GM21737 (cell line): ENCODE data around the gene PSME3IP1.

Source experiments
- ATAC-seq: cut with Tn5 transposase; IDR thresholded peaks from one replicate; pipeline ENCODE4 v1.9.1; 2021; ENCODE audit warnings: mild to moderate bottlenecking, moderate library complexity; ENCODE audit not compliant: unreplicated experiment

The PSME3IP1 gene

DNA sequence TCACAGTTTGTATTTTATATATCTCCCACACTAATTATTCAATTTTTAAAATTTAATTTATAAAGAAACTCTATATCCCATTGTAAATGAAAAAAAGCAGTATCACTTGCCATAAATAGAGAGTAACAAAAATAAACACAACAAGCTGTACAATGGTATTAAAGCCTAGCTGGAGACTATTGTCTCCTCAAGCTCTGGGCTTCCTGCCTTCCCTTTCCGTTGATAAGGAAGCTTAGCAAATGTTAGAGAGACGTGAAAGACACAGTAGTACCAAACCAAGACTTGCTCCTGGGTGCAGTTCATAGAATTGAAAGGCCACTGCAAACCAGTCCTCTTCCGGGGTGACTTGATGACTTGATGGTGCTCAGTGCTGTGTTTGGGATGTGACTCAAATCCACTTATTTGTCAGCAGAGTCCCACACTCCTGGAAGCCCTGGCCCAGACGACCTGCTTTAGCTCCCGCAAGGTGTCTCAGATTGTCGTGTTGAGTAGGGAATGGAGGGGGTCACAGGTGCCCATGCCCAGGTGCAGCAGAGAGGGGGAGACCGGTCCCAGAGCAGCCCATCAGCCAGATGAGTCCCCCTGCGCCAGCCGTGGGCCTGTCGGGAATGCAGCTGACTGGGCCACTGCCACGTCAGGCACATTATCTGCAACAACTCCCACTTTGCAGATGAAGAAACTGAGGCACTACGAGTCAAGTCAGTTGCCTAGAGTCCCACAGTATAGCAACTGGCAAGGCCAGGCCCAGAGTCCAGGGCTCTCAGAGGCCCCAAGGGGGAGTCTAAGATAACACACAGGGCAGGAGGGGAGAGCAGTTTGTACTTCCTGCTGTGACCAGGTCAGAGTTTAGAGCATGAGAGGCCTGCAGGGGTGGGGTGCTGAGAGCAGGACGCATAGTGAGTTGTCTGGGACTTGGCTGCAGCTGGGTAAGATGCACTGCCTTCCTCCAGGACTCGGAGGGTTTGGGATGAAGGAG, 40.5 kb downstream of the PSME3IP1 start:
- no peak for ATAC-seq

DNA sequence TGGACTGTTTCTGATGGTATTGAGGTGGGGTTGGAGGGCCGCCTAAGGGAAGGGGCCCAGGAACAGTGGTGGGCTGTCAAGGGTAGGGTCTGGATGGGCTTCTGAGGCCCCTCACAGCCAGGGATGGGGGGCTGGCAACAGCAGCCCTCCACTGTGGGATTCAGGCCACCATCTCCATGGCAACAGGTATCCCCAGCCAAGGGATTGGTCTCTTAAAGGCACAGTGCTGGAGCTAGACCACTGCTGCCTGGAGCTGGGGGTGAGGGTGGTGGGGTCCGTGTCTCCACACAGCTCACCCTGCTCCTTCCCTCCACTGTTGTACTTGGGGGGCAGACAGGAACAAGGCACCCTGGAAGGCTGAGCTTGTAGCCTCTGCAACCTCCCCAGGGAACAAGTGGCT, 41.8 kb downstream of the PSME3IP1 start:
- no peak for ATAC-seq

DNA sequence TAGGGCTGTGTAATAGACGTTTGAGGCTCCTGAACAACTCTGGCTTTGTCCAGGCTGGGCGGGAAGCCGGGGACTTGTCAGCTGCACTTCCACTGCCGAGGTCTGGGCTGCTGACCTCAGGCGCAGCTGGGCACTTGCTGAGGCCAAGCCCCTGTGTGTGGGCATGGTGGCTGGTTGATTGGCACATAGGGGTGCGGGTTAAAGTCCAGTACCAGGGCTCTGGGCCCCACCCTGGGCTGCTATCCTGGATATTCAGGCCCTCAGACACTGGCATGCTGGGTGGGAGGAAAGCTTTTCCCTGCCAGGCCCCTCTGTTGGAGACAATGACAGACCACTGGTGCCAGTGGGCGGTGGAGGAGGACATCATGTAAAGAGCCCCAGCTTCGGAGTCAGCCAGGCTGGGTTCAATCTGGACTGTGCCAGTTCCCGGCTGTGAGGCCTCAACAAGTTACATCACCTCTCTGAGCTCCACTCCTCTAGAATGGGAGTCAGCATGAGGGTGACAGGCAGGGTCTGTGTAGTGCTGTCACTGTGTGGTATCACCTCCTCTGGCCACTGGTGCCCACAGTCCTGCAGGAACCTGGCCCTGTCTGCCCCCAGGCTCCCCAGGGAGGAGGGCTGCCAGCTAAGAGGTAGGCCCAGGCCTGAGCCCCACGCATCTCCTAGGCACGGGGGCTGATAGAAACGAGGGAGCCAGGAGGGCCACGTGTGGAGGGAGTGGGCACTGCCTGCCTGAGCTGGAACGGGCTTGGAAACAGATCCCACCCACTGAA, 42.5 kb downstream of the PSME3IP1 start:
- ATAC-seq, result no peak

DNA sequence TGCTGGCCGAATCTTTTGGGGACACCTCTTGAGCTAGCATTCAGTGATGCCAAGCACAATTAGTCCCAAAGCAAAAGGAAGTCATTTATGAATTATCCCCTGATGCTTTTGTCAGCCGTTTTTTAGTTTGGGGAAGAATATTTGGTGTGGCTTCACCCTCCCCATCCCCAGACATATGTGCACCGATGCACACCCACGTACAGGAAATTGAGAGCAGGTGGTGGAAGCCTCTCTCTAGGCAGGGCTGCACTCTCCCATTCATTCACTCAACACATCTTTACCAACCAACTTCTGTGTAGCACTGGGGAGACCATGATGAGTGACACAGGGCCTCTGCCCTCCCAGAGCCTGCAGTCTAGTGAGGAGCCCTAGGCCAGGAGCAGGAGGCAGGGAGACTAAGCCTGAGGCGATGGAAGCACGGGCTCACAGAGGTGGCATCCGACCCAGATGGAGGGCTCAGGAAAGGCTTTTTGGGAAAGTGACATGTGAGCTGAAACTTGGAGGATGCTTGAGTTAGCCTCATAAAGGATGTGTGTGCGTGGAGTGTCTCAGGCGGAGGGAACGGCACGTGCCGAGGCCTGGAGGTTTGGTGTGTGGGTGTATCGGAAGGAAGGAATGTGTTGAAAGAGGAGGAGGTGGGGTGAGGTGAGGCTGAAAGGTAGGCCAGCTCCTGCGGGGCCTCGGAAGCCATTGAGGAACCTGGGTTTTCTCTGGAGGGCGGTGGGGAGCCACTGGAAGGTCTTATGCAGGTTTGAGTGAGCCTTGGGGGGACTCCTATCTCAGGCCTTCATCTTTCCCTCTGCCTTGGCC, 43.8 kb downstream of the PSME3IP1 start:
- ATAC-seq, result no peak

DNA sequence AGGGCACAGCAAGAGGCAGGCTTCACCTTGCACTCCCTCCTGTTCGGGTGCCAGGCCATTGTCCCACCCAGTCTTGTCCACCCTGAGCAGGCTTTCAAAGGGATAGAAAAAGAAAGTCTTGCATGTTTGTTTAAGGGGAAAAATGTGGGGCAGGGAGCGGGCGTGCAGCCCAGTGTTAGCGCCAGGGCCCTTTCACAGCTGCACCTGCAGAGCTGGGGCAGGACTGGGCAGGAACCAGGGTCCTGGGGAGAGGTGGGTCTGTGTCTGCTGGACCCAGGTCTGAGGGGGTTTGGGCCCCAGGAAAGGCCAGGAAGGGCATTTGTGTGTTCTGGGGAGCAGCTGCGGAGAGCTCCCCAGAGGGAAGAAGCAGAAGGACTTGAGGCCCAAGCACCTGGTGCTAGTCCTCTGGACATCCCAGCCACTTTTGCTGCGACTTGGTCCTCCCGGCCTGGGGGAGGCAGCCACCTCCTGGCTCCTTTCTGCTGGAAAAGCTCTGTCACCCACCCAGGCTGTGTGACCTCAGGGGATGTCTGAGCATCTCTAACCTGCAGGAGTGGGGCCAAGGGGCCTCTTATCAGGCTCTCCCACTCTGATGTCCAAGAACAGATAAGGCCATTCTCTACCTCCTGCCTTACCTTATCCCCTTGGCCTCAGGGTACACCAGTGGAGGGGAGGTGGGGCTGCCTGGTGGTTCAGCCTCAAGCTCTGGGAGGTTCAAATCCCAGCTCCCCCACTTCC, 44.7 kb downstream of the PSME3IP1 start:
- ATAC-seq, result no peak

DNA sequence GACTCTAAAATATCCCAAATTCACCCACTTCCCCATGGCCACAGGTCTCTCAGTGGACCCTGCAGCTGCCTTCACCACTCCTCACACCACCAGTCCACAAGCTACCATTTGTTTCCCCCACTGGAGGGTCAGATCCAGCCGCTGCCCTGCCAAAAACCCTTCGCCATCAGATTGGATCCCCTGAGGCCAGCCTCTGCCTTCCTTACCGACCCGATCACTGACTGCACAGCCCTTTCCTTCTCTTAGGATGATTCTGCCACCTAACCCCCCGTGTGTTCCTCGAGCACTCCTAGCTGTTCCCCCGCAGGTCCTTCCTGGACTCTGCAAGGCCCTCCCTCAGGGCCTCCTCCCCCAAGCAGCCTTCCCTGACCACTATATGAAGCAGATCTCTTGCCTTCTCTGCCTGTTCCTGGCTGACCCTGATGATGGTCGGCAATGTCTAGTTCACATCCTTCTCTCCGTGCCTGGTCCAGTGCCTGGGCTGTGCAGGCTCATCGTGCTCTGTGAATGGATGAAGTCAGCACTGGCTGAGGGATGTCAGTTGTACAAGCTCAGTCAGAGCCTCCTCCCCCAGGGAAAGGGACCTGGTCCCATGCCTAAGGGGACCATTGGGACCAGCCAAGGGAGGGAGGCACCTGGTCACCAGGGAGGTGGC, 47.4 kb downstream of the PSME3IP1 start:
- no peak for ATAC-seq

DNA sequence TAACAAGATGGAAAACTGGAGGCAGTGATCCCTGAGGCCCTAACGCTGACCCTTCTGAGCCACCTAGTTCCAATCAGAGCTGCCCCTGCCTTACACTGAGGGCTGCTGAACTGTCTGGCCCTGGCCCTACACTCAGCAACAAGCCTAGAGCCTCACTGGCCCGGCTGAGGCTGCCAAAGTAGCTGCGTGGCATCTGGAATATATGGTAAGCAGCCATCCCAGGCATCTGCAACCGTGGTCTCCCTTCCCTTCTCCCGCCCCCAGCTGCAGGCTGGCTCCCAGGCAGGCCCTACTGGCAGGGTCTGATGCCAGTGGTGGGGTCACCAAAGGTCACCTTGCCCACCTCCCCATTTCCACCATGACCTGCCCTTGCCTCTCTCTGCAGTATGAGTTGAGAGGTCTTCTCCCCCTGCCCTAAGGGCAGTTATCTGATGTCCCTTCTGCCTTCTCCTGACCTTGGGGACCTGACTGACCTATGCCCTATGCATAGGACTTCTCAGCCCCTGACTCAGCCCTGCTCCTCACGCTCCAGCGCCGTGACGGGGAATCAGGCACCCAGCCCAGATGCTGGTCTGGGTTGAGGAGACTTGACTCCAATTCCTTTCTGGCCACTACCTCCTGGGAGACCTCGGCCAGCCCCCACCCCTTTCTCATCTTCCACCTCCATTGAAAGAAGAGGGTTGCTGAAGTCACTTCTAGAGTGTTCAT, 48.1 kb downstream of the PSME3IP1 start:
- ATAC-seq, result no peak

DNA sequence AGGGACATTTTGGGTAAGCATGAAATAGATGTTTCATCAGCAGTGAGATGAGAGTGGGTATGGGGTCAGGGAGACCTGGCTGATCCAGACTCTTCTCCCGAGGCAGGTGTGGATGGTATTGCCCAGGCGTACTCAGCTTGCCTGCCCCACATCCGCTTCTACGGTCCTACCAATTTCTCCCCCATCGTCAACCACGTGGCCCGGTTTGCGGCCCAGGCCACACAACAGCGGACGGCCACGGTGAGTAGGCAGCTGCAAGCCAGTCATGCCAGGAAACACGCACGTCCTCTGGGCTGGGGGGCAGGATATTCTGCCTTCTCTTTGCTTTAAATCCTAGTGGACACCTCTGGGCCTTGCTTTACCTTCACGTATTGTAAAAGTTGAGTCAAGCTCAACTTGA, 48.8 kb downstream of the PSME3IP1 start:
- no peak for ATAC-seq

DNA sequence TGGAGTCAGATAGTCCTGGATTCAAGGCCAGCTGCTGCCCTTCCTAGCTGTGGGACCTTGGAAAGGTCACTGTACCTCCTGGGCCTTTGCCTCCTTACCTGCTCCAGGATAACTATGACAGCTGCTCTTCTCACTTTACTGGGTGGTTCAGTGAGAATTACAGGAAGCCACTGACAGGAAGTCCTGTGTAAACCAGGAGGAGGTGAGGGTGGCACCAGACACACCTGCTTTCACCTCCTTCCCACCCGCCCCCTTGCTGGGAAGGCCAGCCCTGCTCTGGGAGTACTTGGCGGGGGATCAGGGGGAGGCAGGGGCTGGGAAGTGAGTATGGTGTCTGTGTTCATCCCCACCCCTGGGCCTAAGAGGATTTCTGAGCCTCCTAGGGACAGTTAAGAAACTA, 50.9 kb downstream of the PSME3IP1 start:
- no peak for ATAC-seq

DNA sequence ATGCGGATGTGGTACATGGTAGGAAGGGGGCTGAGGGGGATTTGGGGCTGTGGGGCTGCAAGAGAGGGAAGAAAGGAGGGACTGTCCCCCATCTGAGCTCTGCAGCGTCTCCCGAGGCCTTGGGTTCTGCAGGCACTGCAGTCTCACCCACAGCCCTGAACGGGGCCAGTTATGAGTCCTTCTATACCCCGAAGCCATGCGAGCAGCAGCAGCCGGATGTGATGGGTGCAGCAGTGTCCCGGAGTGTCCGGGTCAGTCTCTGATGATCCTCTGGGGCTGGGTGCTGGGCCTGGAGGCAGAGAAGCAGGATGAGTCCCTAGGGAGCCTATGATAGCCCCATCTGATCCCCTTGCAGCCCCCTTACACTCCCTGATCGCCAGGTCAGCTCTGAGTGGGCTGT, 52.0 kb downstream of the PSME3IP1 start:
- ATAC-seq, result no peak

DNA sequence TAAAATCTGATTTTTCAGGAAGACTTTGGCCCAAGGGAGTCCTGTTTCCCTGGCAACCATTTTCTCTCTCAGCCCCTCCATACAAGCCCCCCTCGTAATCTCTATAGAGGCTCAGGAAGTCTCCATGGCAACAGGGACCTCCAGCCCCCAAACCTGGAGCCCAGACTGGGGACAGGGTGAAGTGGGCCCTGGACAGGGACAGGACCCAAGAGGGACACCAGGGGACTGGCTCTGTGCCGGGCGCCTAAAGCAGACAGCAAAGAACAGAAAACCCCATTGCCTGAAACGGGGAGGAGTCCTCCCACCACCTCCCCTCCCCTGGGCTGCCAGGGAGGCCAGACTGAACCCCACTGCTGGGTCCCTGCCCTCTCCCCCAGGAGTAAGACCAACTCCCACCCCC, 52.8 kb downstream of the PSME3IP1 start:
- no peak for ATAC-seq

DNA sequence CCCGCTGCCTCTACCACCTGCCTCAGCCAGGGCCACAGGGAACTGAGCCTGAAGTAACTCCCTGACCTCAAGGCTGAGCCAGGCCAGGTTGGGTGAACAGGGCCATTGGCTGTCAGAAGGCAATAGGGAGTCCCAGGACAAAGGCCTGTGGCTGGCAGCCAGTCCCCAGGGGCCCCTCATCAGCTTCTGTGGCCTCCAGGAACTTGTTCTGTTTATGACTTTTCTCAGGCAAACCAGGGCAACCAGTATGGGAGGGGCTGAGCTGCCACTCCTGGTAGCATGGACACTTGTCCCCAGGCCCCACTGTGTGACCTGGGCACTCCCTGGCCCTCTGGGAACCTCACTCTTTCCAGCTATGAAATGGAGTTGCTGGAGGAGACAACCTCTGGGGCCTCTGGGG, 53.4 kb downstream of the PSME3IP1 start:
- no peak for ATAC-seq

DNA sequence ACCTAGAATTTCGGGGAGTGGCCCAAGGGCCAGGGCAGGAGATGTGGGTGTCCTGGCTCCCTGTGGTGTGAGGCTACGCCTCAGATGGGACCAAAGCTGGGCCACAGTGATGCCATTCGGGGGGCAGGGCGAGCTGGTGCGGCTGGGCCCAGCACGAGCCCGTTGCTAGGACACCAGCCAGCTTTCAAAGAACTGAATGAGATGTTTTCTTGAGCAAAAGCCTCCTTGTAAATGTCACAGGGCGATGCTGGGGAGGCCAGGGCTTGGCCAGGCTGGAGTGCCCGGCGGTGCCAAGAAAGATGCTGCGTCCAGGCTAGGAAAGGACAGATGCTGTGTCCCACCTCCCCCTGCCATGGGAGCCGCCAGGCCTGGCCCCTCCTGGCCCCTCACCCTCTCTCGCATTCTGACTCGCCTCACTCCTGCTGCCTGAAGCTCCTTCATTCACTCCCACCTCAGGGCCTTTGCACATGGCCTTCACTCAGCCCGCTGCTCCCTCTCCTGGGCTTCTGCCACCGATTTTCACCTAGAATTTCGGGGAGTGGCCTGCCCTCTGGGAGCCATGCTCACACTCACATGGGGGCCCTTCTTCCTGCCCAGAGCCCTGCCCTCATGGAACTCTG, 54.4 kb downstream of the PSME3IP1 start:
- ATAC-seq, result no peak

DNA sequence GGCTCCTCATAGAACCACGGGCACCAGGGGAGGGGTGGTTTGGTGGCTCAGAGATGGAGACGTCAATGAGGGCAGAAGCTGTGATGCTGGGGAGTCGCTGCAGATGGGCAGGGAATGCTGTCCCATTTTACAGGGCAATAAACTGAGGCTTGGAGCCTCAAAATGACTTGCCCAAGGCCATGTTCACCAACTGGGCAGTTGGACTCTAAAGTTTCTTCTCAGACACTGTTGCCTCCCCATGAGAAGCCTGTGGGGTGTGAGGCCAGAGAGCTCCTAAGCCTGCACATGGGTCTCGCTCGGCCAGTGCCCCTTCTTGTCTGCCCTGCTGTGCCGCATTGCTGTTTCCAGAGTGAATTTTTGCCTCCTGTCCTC, 54.9 kb downstream of the PSME3IP1 start:
- no peak for ATAC-seq

DNA sequence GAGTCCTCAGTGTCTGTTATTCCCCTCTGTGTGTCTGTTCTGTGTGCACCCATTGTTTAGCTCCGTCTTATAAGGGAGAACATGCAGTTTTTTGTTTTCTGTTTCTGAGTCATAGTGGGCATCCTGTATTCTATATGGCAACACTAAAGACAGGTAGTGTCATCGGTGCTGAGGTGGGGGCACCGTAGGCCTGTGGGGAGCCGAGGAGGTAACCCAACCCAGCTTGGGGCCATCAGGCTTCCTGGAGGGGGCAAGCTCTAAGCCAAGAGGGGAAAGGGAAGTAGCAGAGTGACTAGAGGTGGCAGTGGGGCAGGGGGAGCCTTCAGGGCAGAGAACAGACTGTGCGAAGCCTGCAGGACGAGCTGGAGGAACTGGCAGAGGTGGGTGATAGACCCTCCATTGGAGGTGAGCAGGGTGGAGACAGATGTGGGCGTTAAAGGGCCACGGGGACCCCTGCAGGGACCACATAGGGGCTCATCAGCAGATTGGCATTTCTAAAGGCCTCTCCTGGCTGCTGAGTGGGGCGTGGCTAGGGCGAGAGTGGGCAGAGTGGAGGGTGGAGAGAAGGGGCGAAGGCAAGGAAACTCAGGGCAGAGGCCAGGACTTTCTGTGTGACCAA, 57.0 kb downstream of the PSME3IP1 start:
- no peak for ATAC-seq

DNA sequence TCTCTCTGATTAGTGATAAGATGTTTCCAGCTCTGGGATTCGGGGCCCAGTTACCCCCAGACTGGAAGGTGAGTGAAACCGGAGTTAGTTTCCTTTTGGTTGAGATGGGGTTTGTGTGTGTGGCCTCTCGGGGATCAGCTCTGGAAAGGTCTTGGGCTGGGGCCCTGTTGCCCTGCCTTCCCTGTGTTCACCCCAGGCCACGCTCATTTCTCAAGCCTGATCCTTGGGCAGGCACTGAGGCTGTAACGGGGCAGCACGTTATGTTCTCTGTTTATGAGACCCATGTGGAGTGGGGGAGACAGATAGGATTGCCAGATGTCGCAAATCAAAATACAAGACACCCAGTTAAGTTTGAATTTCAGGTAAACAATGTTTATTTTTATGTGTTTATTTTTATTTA, 58.0 kb downstream of the PSME3IP1 start:
- no peak for ATAC-seq

DNA sequence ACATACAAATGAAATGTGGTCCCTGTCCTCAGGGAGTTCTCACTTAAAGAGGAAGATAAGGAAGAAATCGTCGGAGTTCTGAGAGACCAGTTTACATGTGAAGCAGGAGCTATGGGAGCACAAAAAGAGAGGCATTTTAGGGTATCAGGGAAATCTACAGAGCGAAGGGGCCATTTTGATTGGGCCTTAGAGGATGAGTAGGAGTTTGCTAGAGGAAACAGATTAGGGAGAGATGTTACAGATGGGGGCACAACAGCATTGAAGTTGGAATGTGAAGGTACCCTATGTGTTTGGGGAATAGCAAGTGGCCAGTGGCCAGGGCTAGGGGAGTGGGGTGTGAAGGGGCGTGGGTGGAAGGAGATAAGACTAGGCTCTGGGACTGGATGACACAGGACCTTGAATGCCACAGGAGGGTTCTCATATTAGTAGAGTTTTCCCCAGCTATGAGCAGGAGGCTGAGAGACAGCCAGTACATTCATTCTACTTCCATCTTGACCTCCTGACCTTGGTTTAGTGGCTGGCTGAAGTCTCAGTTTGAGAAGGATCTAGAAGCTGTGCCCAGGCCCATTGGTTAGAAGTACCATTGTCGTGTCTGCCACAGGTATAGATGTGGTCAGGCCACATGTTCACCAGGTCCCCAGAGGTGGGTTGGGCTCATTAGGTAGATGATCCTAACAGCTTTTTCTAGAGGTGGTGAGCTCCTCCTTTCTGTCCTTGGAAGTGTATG, 58.6 kb downstream of the PSME3IP1 start:
- no peak for ATAC-seq

DNA sequence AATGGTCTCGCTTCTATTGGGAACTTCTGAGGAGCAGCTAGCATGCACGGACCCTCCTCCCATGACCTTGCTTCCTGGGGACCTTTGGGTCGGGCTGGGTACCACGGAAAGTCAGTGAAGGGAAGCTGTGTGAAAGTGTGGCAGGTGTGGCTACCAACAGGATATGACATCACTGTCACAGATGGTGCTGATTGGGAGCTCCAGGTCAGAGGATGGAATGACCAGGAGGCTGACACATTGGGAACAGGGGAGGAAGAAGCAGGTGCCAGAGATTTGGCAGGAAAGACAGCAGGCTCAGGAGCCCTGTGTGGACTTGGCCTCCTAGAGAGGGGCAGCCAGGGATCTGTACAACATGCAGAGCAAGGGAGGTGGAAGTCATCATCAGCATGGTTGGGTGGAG, 59.4 kb downstream of the PSME3IP1 start:
- ATAC-seq, result no peak
